Umbilical cord (tissue), 1 donor: ENCODE data around the gene MSS51. TPM values are rescaled to one million over a fixed set of nuclear protein-coding genes. Genes with fewer than 3 reads are reported as not detected.

Source experiments
- total RNA-seq: library from RNA; depleted of rRNA; stranded (reverse); fragments of >200 nt; gene quantifications from one replicate; pipeline ENCODE4 v1.2.3, GENCODE V29; 2014; ENCODE audit warnings: low replicate concordance; ENCODE audit not compliant: insufficient read depth

The MSS51 gene
- total RNA-seq, 1 donor from 2014 or later: 1.4 TPM

Other genes with a start within 250 kb of the MSS51 start
- gene DNAJC9, start 186.3 kb downstream of the MSS51 start, total RNA-seq: 23.6 TPM
- gene MRPS16, start 180.9 kb downstream of the MSS51 start, total RNA-seq: 24.3 TPM
- gene CFAP70, start 74.7 kb downstream of the MSS51 start, total RNA-seq: 6.5 TPM
- 61.9 TPM for gene ANXA7, start 19.5 kb downstream of the MSS51 start, total RNA-seq
- 37.1 TPM for gene PPP3CB, start 62.5 kb upstream of the MSS51 start, total RNA-seq
- gene USP54, start 157.8 kb upstream of the MSS51 start, total RNA-seq: 8.4 TPM
- 1.4 TPM for gene MYOZ1, start 207.9 kb upstream of the MSS51 start, total RNA-seq
- gene SYNPO2L, start 222.5 kb upstream of the MSS51 start, total RNA-seq: 1.9 TPM